22Rv1 (cell line): Measurements from ENCODE around the gene AP1M2.

ENCODE experiments used
- CTCF ChIP-seq: fragments of 450-650 bp; IDR thresholded peaks from 2 replicates; pipeline ENCODE4 v1.5.1; 2017; ENCODE audit warnings: mild to moderate bottlenecking
- ZFX ChIP-seq: fragments of 450-650 bp; IDR thresholded peaks from 2 replicates; pipeline ENCODE4 v1.6.1; 2017; ENCODE audit warnings: antibody characterized with exemption, borderline replicate concordance

- TF ChIP-seq CTCF (no peak), ZFX (no peak)
These were observed 38.6 kb upstream of the AP1M2 start for GRCh38 chr19:10625762-10626138.
